Uterus (tissue), 4 donors: Measurements from ENCODE around the gene ZC3H12A. TPM values are rescaled to one million over a fixed set of nuclear protein-coding genes. Genes with fewer than 3 reads are reported as not detected.

Experiments
- microRNA-seq: library from miRNA; unstranded; fragments of <30 nt; microRNA quantifications from one replicate; pipeline ENCODE4, GENCODE V29; 2016; ENCODE audit warnings: borderline microRNAs expressed, borderline replicate concordance
- small RNA-seq: library from RNA; depleted of rRNA; stranded (forward); fragments of <200 nt; gene quantifications from one replicate; pipeline ENCODE3, GENCODE V24; 2016
- total RNA-seq, 4 donors: library from RNA; depleted of rRNA in 3 of 4; stranded (reverse); fragments of >200 nt in 3 of 4; gene quantifications; one replicate each; pipeline versions ENCODE4 v1.1.0 to v1.2.4, GENCODE V29; 2014 to 2023
- donor health status: DM: yes; HTN: yes; CAD: no.

ZC3H12A gene
- total RNA-seq, 4 donors from 2014 or later: 2.5 to 11.5 (median 8.5) TPM

Small RNAs within 50 kb of the gene (microRNA-seq; reads per million reads assigned to microRNA genes)
- gene MIR5581: not detected
- not detected for gene MIR6732

Small RNAs within 50 kb of the gene (small RNA-seq; reads per million reads assigned to genes)
- gene MIR5581: not detected

Other genes starting within 250 kb of the ZC3H12A start
- 100 to 1,000 TPM in 1 of 4 donors, 10 to 100 TPM in 3; 39.1 to 186 (median 69.1) TPM for gene MEAF6, start 40.2 kb downstream of the ZC3H12A start, total RNA-seq
- 10 to 100 TPM in 3 of 4 donors, 1 to 10 TPM in 1; 2.0 to 21.2 (median 16.9) TPM for gene SNIP1, start 79.7 kb downstream of the ZC3H12A start, total RNA-seq
- gene DNALI1, start 82.4 kb downstream of the ZC3H12A start, total RNA-seq: 10 to 100 TPM in 1 of 4 donors, 1 to 10 TPM in 2, under 1 TPM in 1; 0.26 to 13.9 (median 3.9) TPM
- gene GNL2, start 121.4 kb downstream of the ZC3H12A start, total RNA-seq: 1,000 to 10,000 TPM in 1 of 4 donors, 10 to 100 TPM in 3; 15.9 to 1,081 (median 52.9) TPM
- gene RSPO1, start 160.3 kb downstream of the ZC3H12A start, total RNA-seq: 10 to 100 TPM in 3 of 4 donors, 1 to 10 TPM in 1; 4.6 to 74.6 (median 29.9) TPM
- gene CDCA8, start 217.9 kb downstream of the ZC3H12A start, total RNA-seq: 1 to 10 TPM in 1 of 4 donors, under 1 TPM in 1, not detected in 2; 0.18 to 5.9 TPM